Measurements from ENCODE around the gene HMMR.

The HMMR gene

GRCh38 chr5:163505049-163505367 lies 44.6 kb downstream of the HMMR start:
- peak overlapping the region; percentile 64 for H3K4me3 ChIP-seq (ENCODE audit: low read length)
- no peak for DNase-seq (ENCODE audit: low read depth)
- TF ChIP-seq, protein P1, sequence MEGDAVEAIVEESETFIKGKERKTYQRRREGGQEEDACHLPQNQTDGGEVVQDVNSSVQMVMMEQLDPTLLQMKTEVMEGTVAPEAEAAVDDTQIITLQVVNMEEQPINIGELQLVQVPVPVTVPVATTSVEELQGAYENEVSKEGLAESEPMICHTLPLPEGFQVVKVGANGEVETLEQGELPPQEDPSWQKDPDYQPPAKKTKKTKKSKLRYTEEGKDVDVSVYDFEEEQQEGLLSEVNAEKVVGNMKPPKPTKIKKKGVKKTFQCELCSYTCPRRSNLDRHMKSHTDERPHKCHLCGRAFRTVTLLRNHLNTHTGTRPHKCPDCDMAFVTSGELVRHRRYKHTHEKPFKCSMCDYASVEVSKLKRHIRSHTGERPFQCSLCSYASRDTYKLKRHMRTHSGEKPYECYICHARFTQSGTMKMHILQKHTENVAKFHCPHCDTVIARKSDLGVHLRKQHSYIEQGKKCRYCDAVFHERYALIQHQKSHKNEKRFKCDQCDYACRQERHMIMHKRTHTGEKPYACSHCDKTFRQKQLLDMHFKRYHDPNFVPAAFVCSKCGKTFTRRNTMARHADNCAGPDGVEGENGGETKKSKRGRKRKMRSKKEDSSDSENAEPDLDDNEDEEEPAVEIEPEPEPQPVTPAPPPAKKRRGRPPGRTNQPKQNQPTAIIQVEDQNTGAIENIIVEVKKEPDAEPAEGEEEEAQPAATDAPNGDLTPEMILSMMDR (IDR thresholded peaks at IDR 0.05; ENCODE audit: insufficient read depth, low read depth, low read length, missing control alignments) = no peak

DNA sequence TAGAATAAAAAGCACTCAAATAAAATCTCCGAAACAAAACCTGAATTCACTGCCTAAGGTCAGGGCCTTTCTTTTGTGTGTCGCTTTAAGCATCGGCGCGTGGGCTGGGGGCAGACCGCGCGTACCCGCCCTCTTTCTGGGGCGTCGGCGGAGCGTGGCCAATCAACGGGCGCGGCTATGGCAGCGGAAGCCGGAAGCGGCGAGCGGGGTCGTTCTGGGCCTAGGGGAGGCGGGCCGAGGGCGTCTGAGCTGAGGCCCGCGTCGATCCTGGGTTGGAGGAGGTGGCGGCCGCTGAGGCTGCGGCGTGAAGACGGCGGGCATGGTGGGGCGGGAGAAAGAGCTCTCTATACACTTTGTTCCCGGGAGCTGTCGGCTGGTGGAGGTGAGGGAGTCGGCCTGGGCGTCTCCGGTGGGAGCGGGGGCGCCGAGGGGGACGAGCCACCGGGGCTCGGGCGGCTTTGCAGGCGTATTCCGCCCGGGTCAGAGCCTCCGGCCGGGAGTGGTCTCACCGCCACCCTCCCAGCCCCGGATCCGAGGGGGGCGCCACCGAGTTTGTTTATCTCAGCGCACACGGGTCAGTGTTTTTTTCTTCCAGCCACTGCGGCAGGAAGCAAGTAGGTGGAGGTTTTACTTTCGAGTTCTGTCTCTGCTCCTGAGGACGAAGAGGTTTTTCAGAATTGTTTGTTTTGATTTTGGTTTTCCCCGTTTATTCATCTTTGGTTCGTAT lies 45.1 kb downstream of the HMMR start, which contains the start of gene MAT2B:
MAT2B (plus strand) TSS at position 252 of the 727 bp plus-strand sequence; CDS start at position 320, 68 bp downstream.
- TF ChIP-seq, protein P1 (IDR thresholded peaks at IDR 0.05; ENCODE audit: insufficient read depth, low read depth, low read length, missing control alignments) = peak; percentile 21
- peak; percentile 97 for DNase-seq (ENCODE audit: low read depth)
- H3K4me3 ChIP-seq (ENCODE audit: low read length) = peak within 1 kb of the TSS; percentile 64

GRCh38 chr5:163506095-163506457 lies 45.6 kb downstream of the HMMR start:
- peak overlapping the region; percentile 64 for H3K4me3 ChIP-seq (ENCODE audit: low read length)
- DNase-seq (ENCODE audit: low read depth) = peak; percentile 40
- TF ChIP-seq, protein P1 (IDR thresholded peaks at IDR 0.05; ENCODE audit: insufficient read depth, low read depth, low read length, missing control alignments) = no peak

GRCh38 chr5:163506726-163507125 lies 46.3 kb downstream of the HMMR start:
- peak overlapping the region; percentile 64 for H3K4me3 ChIP-seq (ENCODE audit: low read length)
- peak; percentile 64 for DNase-seq (ENCODE audit: low read depth)
- TF ChIP-seq, protein P1 (IDR thresholded peaks at IDR 0.05; ENCODE audit: insufficient read depth, low read depth, low read length, missing control alignments) = no peak

DNA sequence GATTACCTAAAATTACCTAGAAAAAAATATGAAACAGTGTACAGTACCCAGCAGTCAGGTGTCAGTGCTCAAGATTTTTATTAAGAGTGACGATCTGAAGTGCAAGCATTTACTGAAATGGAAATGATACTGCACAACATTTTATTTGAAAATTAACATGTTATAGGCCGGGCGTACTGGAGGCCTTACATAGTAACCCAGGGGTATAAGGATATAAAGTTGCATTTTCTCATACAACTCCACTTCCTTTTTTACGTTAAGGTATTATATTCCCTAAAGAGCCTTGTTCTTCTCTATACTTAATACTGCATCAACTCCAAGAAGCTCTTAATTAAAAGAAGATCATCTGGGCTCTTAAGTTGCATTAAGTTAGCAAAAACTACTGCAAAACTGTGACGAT lies 48.3 kb downstream of the HMMR start:
- peak overlapping the region; percentile 23 for H3K4me3 ChIP-seq (ENCODE audit: low read length)
- DNase-seq (ENCODE audit: low read depth) = no peak
- TF ChIP-seq, protein P1 (IDR thresholded peaks at IDR 0.05; ENCODE audit: insufficient read depth, low read depth, low read length, missing control alignments) = no peak

GRCh38 chr5:163509291-163509951 lies 49.0 kb downstream of the HMMR start:
- peak; percentile 93 for DNase-seq (ENCODE audit: low read depth)
- peak overlapping the region; percentile 23 for H3K4me3 ChIP-seq (ENCODE audit: low read length)
- TF ChIP-seq, protein P1 (IDR thresholded peaks at IDR 0.05; ENCODE audit: insufficient read depth, low read depth, low read length, missing control alignments) = no peak
